ENCODE data around the gene MRTO4. TPM values are rescaled to one million over a fixed set of nuclear protein-coding genes. Genes with fewer than 3 reads are reported as not detected.
A peak's percentile ranks its signal among the peaks of the same experiment; 100 is the strongest.

Gene MRTO4
- total and polyA plus RNA-seq, 12 donors, result 16.6 to 64.0 (median 29.8) TPM

GRCh38 chr1:19307794-19308508 lies 56.3 kb downstream of the MRTO4 start:
- no peak overlapping the region for H3K27ac ChIP-seq
- DNase-seq, result peak in 1 of 7 donors; percentile 14
- 91 to 97% (median 96%) methylated on average over 5 to 10 of the region's 10 CpGs for WGBS, 4 donors

GRCh38 chr1:19308509-19308907 lies 56.9 kb downstream of the MRTO4 start:
- Histone ChIP-seq H3K9me3 (replicated peaks in 1 of 3) (no peaks in the 10 kb centered on the region), H3K27ac (no peak overlapping the region), H3K36me3 (replicated peaks in 1 of 2) (peaks cover 0 to 48% of the 10 kb centered on the region in 2 donors), H3K4me1 (replicated peaks in 1 of 2) (peaks cover 17 to 25% of the 10 kb centered on the region in 2 donors), H3K4me3 (no peak overlapping the region), H3K27me3 (no peaks in the 10 kb centered on the region)
- no peak for DNase-seq
- TF ChIP-seq POLR2A (IDR thresholded peaks at IDR 0.05) (no peak), CTCF (IDR thresholded peaks at IDR 0.05) (no peak)
- intact Hi-C loops (cut with DNase I), result loop anchor here in 1 of 2 donors (5.0 kb wide), 1 partner anchor 51 kb away; no protein-coding TSS in a partner anchor
- 82 to 100% (median 85%) methylated on average over 1 to 3 of the region's 3 CpGs for WGBS, 4 donors

More at GRCh38 chr1:19307794-19308508, 56.3 kb downstream of the MRTO4 start:
- TF ChIP-seq POLR2A (IDR thresholded peaks at IDR 0.05) (no peak), CTCF (IDR thresholded peaks at IDR 0.05) (no peak)
- H3K4me1 ChIP-seq (replicated peaks in 1 of 2), result peaks cover 11 to 20% of the 10 kb centered on the region in 2 donors
- H3K36me3 ChIP-seq (replicated peaks in 1 of 2), result peaks cover 0 to 54% of the 10 kb centered on the region in 2 donors
- intact Hi-C loops (cut with DNase I), result loop anchor here in 1 of 2 donors (5.0 kb wide), 1 partner anchor 51 kb away; no protein-coding TSS in a partner anchor
- H3K9me3 ChIP-seq (replicated peaks in 1 of 3), result no peaks in the 10 kb centered on the region
- H3K4me3 ChIP-seq, result no peak overlapping the region
- H3K27me3 ChIP-seq, result no peaks in the 10 kb centered on the region

GRCh38 chr1:19309123-19309813 lies 57.7 kb downstream of the MRTO4 start:
- Histone ChIP-seq H3K36me3 (replicated peaks in 1 of 2) (peaks cover 0 to 41% of the 10 kb centered on the region in 2 donors), H3K27ac (no peak overlapping the region), H3K9me3 (replicated peaks in 1 of 3) (no peaks in the 10 kb centered on the region), H3K4me1 (replicated peaks in 1 of 2) (peaks cover 22 to 32% of the 10 kb centered on the region in 2 donors), H3K27me3 (no peaks in the 10 kb centered on the region), H3K4me3 (no peak overlapping the region)
- TF ChIP-seq POLR2A (IDR thresholded peaks at IDR 0.05), result no peak
- no peak for TF ChIP-seq CTCF (IDR thresholded peaks at IDR 0.05)
- peak in 1 of 7 donors; percentile 3 for DNase-seq
- intact Hi-C loops (cut with DNase I), result loop anchor here in 1 of 2 donors (5.0 kb wide), 1 partner anchor 52 kb away; no protein-coding TSS in a partner anchor
- 85 to 92% (median 89%) methylated on average over 6 of the region's 6 CpGs for WGBS, 4 donors

Small RNAs within 50 kb of the gene (small RNA-seq; reads per million reads assigned to genes)
- 0 reads per million in 2 donors for gene RNU6-1099P

Other genes starting within 250 kb of the MRTO4 start
- 100 to 1,000 TPM; 105 to 167 (median 117) TPM for gene UBR4, start 41.5 kb upstream of the MRTO4 start, total RNA-seq
- gene UBR4, start 41.5 kb upstream of the MRTO4 start, polyA plus RNA-seq, result 100 to 1,000 TPM in 2 of 3 donors, 10 to 100 TPM in 1; 82.3 to 278 (median 245) TPM
- gene EMC1, start 281 bp upstream of the MRTO4 start, total RNA-seq, result 10 to 100 TPM; 39.2 to 64.8 (median 44.5) TPM
- gene EMC1, start 281 bp upstream of the MRTO4 start, polyA plus RNA-seq, result 10 to 100 TPM in 2 of 3 donors, 1 to 10 TPM in 1; 8.9 to 34.9 (median 14.0) TPM
- 10 to 100 TPM in 1 of 9 donors, 1 to 10 TPM in 8; 1.1 to 11.3 (median 4.3) TPM for gene AKR7A3, start 37.0 kb downstream of the MRTO4 start, total RNA-seq
- gene AKR7A3, start 37.0 kb downstream of the MRTO4 start, polyA plus RNA-seq, result 1 to 10 TPM; 3.3 to 4.9 (median 4.8) TPM
- 100 to 1,000 TPM in 7 of 9 donors, 10 to 100 TPM in 2; 88.8 to 235 (median 141) TPM for gene AKR7A2, start 60.3 kb downstream of the MRTO4 start, total RNA-seq
- gene AKR7A2, start 60.3 kb downstream of the MRTO4 start, polyA plus RNA-seq, result 10 to 100 TPM; 20.0 to 59.4 (median 23.2) TPM
- gene SLC66A1, start 60.5 kb downstream of the MRTO4 start, total RNA-seq, result 10 to 100 TPM; 22.1 to 64.8 (median 35.8) TPM
- 10 to 100 TPM; 19.1 to 82.9 (median 37.2) TPM for gene SLC66A1, start 60.5 kb downstream of the MRTO4 start, polyA plus RNA-seq
- 100 to 1,000 TPM in 8 of 9 donors, 10 to 100 TPM in 1; 99.7 to 386 (median 154) TPM for gene CAPZB, start 233.7 kb downstream of the MRTO4 start, total RNA-seq
- gene CAPZB, start 233.7 kb downstream of the MRTO4 start, polyA plus RNA-seq, result 100 to 1,000 TPM; 156 to 314 (median 171) TPM